Right lobe of liver (tissue), 6 donors: ENCODE measurements around the gene ELMO1. TPM values are rescaled to one million over a fixed set of nuclear protein-coding genes. Genes with fewer than 3 reads are reported as not detected.

ENCODE experiments used
- ATAC-seq, 4 donors: fragments of 200-7000 bp; cut with Tn5 transposase; one replicate each; pipeline ENCODE4 v1.9.1; 2020; ENCODE audit warnings: mild to moderate bottlenecking in 4 of 4, moderate library complexity in 4 of 4
- DNase-seq, 3 donors: peaks; one replicate each; pipeline ENCODE4 v3.0.0-alpha.2; 2020
- H3K27ac ChIP-seq, 3 donors: fragments of 200-600 bp; one replicate each; pipeline ENCODE4 v1.8.0; 2022
- H3K27me3 ChIP-seq, 2 donors: fragments of 200-600 bp; one replicate each; pipeline ENCODE4 v1.8.0; 2022
- H3K36me3 ChIP-seq, 4 donors: fragments of 200-600 bp; sonication (generic) in 1 of 4; one replicate each; pipeline versions ENCODE4 v1.5.1 to v1.8.0; 2017 to 2022; ENCODE audit warnings: control low read depth in 1 of 4
- H3K4me1 ChIP-seq, 4 donors: fragments of 200-600 bp; sonication (generic) in 1 of 4; one replicate each; pipeline versions ENCODE4 v1.5.1 to v1.8.0; 2017 to 2022; ENCODE audit warnings: control low read depth in 1 of 4
- H3K4me3 ChIP-seq, 3 donors: fragments of 200-600 bp; one replicate each; pipeline ENCODE4 v1.8.0; 2022
- H3K9me3 ChIP-seq, 4 donors: fragments of 200-600 bp; sonication (generic) in 1 of 4; one replicate each; pipeline versions ENCODE4 v1.5.1 to v1.8.0; 2017 to 2022; ENCODE audit warnings: control low read depth in 1 of 4
- POLR2A ChIP-seq: fragments of 450-650 bp; IDR thresholded peaks from one replicate; pipeline ENCODE4 v1.6.1; 2017; ENCODE audit warnings: antibody characterized with exemption, mild to moderate bottlenecking
- WGBS: methylation state at CpG from one replicate; pipeline ENCODE4 v1.1.6; 2018; ENCODE audit warnings: low coverage, low lambda C conversion rate; ENCODE audit not compliant: insufficient coverage; ENCODE audit errors: missing lambda C conversion rate; 5-methylcytosine and 5-hydroxymethylcytosine counted together
- intact Hi-C, 2 donors: fragments of 100-400 bp; cut with DNase I; formaldehyde crosslinking; loops; one replicate each; pipeline versions ENCODE4 v1.11.2 to v1.14.1; 2022
- total RNA-seq, 6 experiments: library from RNA; depleted of rRNA in 2 of 6; stranded (reverse); fragments of >200 nt in 2 of 6; fragmentation: NEBNext Ultra II Directional in 3 of 6; extraction: Animal tissue kit (Norgen Biotek cat#: 25700) in 3 of 6; gene quantifications; one replicate each; pipeline versions ENCODE4 v1.1.0 to v1.2.4, GENCODE V29; 2016 to 2023
- TF ChIP-seq, protein P1 (sequence below), 4 donors: fragments of 200-600 bp in 3 of 4; fragments of 450-650 bp in 1 of 4; IDR thresholded peaks; one replicate each; pipeline versions ENCODE4 v1.5.1 to v1.8.0; 2016 to 2022; ENCODE audit warnings: antibody characterized with exemption in 4 of 4, mild to moderate bottlenecking in 2 of 4
- donor health status: DM: no; HTN: yes; CAD: no.
- donor health status: DM: no; HTN: no; CAD: no.
- donor health status: DM: no; HTN: no; CAD: no.
- donor health status: DM: no; HTN: yes; CAD: no.
- donor health status: DM: no; HTN: yes; CAD: no.

Gene ELMO1
- total RNA-seq, 6 experiments from 2014 or later, result 18.4 to 55.4 (median 25.1) TPM

GRCh38 chr7:37128327-37129034, 320.2 kb downstream of the ELMO1 start:
- intact Hi-C loops, result no loop called here
- Histone ChIP-seq H3K27ac (no peak overlapping the region), H3K4me3 (no peak overlapping the region), H3K27me3 (no peaks in the 10 kb centered on the region), H3K36me3 (peaks cover 0 to 8% (median 3%) of the 10 kb centered on the region in 4 donors), H3K9me3 (no peaks in the 10 kb centered on the region), H3K4me1 (peaks cover 0 to 11% (median 4%) of the 10 kb centered on the region in 4 donors)
- TF ChIP-seq, protein P1, sequence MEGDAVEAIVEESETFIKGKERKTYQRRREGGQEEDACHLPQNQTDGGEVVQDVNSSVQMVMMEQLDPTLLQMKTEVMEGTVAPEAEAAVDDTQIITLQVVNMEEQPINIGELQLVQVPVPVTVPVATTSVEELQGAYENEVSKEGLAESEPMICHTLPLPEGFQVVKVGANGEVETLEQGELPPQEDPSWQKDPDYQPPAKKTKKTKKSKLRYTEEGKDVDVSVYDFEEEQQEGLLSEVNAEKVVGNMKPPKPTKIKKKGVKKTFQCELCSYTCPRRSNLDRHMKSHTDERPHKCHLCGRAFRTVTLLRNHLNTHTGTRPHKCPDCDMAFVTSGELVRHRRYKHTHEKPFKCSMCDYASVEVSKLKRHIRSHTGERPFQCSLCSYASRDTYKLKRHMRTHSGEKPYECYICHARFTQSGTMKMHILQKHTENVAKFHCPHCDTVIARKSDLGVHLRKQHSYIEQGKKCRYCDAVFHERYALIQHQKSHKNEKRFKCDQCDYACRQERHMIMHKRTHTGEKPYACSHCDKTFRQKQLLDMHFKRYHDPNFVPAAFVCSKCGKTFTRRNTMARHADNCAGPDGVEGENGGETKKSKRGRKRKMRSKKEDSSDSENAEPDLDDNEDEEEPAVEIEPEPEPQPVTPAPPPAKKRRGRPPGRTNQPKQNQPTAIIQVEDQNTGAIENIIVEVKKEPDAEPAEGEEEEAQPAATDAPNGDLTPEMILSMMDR (IDR thresholded peaks at IDR 0.05), result no peak
- TF ChIP-seq POLR2A, result no peak
- DNase-seq (no peak), ATAC-seq (peak; percentile 53 to 78 (median 60))
- 69% methylated on average over 4 of the region's 4 CpGs for WGBS

GRCh38 chr7:37119296-37119860, 329.3 kb downstream of the ELMO1 start:
- Histone ChIP-seq H3K27me3 (no peaks in the 10 kb centered on the region), H3K27ac (no peak overlapping the region), H3K36me3 (no peaks in the 10 kb centered on the region), H3K4me1 (no peaks in the 10 kb centered on the region), H3K4me3 (no peak overlapping the region), H3K9me3 (no peaks in the 10 kb centered on the region)
- 97% methylated on average over 2 of the region's 2 CpGs for WGBS
- DNase-seq, result no peak
- ATAC-seq, result no peak
- intact Hi-C loops, result no loop called here
- TF ChIP-seq, protein P1 (IDR thresholded peaks at IDR 0.05), result no peak
- TF ChIP-seq POLR2A, result no peak

GRCh38 chr7:37118004-37118403, 330.7 kb downstream of the ELMO1 start:
- Histone ChIP-seq H3K9me3 (no peaks in the 10 kb centered on the region), H3K4me3 (no peak overlapping the region), H3K4me1 (no peaks in the 10 kb centered on the region), H3K36me3 (no peaks in the 10 kb centered on the region), H3K27me3 (no peaks in the 10 kb centered on the region), H3K27ac (no peak overlapping the region)
- ATAC-seq, result no peak
- intact Hi-C loops, result no loop called here
- TF ChIP-seq POLR2A, result no peak
- 95% methylated on average over 6 of the region's 6 CpGs for WGBS
- DNase-seq, result no peak

DNA sequence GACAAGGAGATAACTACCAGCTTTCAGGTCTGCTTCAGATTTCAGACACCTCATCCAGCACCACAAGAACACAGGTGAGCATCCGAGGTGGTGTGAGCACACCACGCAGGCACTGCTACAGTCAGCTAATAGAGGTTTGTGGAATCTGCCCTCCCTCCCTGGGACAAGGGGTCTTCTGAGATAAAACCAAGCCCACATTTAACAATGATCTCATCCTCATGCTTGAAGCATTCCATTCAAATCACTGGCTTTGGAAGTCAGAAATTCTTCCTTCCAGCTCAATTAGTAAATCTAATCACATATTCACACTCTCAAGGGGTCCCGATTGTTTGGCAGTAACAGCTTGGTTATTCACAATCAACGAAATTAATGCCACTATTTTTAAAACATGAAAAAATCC, 331.4 kb downstream of the ELMO1 start:
- DNase-seq, result no peak
- no peak overlapping the region for H3K27ac ChIP-seq
- intact Hi-C loops, result no loop called here
- H3K27me3 ChIP-seq, result no peaks in the 10 kb centered on the region
- H3K4me3 ChIP-seq, result no peak overlapping the region
- no peak for ATAC-seq
- no peaks in the 10 kb centered on the region for H3K36me3 ChIP-seq
- no peak for TF ChIP-seq POLR2A
- TF ChIP-seq, protein P1 (IDR thresholded peaks at IDR 0.05), result no peak
- no peaks in the 10 kb centered on the region for H3K4me1 ChIP-seq
- WGBS, result 88% methylated on average over 2 of the region's 4 CpGs
- no peaks in the 10 kb centered on the region for H3K9me3 ChIP-seq

DNA sequence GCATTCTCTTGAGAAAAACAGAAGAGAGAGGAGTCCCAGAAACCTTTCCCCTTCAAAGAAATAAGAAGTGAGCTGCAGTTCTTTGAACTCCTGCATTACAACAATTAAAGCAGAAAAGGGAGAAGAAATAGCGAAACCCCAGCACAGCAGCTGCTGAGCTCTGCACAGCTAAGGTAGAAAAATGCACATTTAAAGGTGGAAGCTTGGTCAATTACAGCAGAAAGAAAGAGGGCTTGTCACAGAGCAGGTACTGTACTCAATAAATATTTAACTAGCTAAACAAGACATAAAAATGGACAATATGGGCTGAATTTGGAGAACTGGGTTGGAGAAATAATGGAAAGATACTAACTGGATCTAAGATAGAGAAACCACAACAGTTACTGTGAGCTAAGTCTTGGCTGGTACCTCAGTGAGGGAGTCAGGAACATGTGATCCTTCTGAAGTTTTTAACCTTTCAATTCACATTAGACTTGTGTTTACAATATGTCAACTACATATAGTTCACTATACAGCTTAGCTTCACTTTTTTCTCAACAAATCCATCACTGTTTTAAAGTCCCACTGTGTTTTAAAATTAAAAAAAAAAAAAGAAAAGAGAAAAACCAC, 332.5 kb downstream of the ELMO1 start:
- TF ChIP-seq POLR2A, result no peak
- H3K4me3 ChIP-seq, result no peak overlapping the region
- H3K27ac ChIP-seq, result no peak overlapping the region
- no peak for ATAC-seq
- H3K27me3 ChIP-seq, result no peaks in the 10 kb centered on the region
- DNase-seq, result no peak
- H3K36me3 ChIP-seq, result no peaks in the 10 kb centered on the region
- intact Hi-C loops, result no loop called here
- WGBS, result 82% methylated on average over 1 of the region's 1 CpG
- H3K4me1 ChIP-seq, result no peaks in the 10 kb centered on the region
- no peaks in the 10 kb centered on the region for H3K9me3 ChIP-seq
